AG10803 (cell line): Measurements from ENCODE around the gene SAMD4A.
A peak's percentile ranks its signal among the peaks of the same experiment; 100 is the strongest.

ENCODE experiments used
- DNase-seq: peaks from one replicate; pipeline ENCODE4 v3.0.0; 2010; ENCODE audit warnings: low read depth
- H3K4me3 ChIP-seq: 2 replicates; pipeline ENCODE4 v1.5.1; 2011; ENCODE audit warnings: mild to moderate bottlenecking, low read length, control low read depth
- TF ChIP-seq, protein P1 (sequence below): conservative IDR thresholded peaks from 2 replicates; pipeline ENCODE4 v1.5.1; 2011; ENCODE audit warnings: mild to moderate bottlenecking, low read length, control low read depth, inconsistent platforms

SAMD4A gene

DNA sequence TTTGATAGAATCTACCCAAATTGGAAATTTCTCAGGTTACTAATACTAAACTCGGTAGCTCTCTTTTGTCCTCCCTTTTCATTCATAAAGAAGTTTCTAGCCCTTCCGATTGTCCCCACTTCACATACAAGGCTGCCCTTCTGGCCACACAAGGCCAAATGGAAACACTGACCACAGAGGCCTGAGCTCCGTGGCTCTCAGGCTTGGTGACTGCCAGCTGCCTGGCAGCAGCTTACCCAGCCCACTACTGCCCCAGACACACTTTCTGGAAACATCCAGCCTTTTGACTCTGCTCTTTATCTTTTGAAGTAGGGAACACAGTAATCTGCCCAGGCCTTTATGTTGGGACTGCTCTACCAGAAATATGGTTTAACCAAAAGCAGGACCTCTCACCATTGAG lies 168.5 kb downstream of the SAMD4A start:
- TF ChIP-seq, protein P1, sequence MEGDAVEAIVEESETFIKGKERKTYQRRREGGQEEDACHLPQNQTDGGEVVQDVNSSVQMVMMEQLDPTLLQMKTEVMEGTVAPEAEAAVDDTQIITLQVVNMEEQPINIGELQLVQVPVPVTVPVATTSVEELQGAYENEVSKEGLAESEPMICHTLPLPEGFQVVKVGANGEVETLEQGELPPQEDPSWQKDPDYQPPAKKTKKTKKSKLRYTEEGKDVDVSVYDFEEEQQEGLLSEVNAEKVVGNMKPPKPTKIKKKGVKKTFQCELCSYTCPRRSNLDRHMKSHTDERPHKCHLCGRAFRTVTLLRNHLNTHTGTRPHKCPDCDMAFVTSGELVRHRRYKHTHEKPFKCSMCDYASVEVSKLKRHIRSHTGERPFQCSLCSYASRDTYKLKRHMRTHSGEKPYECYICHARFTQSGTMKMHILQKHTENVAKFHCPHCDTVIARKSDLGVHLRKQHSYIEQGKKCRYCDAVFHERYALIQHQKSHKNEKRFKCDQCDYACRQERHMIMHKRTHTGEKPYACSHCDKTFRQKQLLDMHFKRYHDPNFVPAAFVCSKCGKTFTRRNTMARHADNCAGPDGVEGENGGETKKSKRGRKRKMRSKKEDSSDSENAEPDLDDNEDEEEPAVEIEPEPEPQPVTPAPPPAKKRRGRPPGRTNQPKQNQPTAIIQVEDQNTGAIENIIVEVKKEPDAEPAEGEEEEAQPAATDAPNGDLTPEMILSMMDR = no peak
- no peak overlapping the region for H3K4me3 ChIP-seq
- no peak for DNase-seq

DNA sequence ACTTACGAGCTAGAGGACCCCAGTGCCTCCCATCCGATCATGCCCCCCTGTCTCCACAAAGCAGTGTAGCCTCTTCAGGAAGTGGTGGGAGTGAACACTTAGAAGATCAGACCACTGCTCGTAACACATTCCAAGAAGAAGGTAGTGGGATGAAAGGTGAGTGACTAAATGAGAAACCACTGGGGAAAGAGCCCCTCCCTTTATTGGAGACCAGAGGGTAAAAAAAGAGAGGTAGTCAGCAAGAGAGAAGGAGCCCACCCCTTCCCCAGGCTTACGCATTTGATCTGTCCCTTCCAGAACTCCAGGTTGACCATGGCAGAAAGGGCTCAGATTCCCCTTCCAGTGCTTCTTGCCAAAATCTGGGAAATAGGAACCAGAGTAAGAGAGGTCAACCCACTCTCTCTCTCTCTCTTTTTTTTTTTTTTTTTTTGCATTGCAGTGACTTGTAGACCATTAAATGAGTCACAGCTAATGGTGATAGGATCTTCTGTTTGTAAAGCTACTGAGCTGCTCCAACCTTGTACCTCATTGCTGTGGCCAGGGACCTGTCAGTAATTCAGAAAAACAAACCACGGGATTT lies 170.3 kb downstream of the SAMD4A start:
- TF ChIP-seq, protein P1 = no peak
- peak; percentile 54 for DNase-seq
- H3K4me3 ChIP-seq = no peak overlapping the region

DNA sequence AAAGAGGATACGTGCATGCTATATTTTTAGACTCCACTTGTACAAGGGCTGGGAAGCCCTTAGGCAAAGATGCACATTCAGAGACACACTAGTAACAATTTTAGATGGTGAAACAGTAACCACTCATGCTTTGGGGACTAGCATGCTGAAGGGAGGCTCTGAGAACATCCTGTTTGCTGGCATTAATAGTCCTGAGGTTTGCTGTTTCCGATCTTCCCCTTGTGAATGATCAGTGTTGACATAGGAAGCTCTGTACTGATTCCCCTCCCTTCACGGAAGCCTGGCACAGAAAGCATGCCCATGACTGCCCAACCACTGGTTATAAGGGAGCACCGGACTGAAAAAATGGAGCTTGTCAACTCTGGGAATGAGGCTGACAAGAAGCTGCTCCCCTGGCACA lies 171.1 kb downstream of the SAMD4A start:
- DNase-seq = no peak
- no peak overlapping the region for H3K4me3 ChIP-seq
- TF ChIP-seq, protein P1 = no peak

DNA sequence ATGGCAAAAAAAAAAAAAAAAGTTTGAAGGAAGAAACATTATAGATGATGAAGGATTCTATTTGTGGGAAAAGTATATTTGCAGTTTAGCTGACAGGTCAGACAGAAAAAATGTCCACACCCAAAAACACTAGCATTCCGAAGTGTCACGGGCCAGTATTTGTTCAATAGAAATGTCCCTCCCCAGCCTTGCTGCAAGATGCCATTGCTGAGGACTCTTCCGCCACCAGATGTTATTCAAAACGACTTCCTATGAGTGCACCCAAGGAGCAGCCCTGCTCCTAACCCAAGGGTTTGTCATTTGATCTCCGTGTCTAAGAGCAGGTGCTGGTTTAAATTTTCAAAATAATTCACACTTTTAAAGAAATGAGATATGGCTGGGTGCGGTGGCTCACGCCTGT lies 172.6 kb downstream of the SAMD4A start:
- no peak overlapping the region for H3K4me3 ChIP-seq
- DNase-seq = no peak
- TF ChIP-seq, protein P1 = no peak

DNA sequence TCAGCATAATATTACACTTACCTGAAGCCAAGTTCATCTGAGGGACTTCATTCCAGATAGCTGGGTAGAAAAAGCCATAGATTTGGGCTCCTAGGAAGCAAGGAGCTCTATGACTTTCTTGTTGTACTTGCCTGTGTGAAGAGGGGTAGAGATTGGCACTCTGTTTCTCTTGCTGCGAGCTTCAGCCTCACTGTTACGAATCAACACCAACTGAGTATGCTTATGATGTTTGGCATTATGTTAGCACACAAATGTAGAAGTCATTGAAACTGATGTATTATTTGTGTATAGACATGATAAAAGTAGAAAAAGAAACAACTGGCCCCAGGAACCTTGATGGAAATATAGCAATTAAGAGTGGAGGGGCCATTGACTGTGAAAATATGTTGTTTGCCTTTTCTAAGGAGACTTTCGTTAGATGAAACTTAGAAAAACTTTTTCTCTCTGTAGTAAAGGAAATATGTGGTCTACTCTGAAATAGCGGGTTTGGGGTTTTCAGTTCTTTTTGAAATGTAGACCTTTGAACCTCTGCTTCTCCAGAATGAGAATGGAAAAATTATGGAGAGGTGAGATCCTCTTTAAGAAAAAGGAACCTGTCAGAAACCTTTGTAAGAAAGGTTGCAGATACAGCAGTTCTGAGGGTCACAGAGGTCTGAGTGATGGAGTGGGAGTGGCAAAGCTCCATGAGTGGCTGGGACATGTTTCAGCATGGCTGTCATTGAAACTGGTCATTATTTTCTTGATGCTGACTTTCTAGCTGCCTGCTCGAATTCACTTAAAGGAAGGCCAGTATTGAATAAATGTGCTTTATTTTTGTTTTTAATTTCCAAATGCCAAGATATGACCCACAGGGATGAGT lies 175.8 kb downstream of the SAMD4A start:
- TF ChIP-seq, protein P1 = no peak
- no peak for DNase-seq
- H3K4me3 ChIP-seq = no peak overlapping the region

- TF ChIP-seq, protein P1 = no peak
- H3K4me3 ChIP-seq = no peak overlapping the region
- DNase-seq = no peak
Measured at GRCh38 chr14:54743382-54743781, 176.5 kb downstream of the SAMD4A start.

DNA sequence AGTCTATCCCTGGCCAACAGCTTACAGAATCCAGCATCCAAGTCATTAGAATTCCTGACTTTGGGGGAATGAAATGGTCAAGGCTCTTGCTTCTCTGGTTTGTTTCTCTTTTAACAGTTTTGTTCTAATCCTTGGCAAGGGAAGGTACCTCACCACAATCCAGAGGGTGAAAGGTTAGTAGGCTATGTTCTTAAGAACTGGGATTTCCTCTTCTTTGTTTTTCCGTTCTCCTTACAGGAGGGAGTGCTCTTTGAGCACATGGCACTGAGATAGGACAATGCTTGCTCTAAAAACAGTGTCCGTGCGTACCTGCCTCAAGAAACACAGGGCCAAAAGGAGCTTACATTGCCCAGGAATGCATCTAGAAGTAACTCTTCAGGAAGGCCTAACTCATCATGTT lies 179.1 kb downstream of the SAMD4A start:
- no peak overlapping the region for H3K4me3 ChIP-seq
- DNase-seq = no peak
- TF ChIP-seq, protein P1 = no peak
